Activated CD4-positive, alpha-beta T cell treated with anti-CD3 and anti-CD28 coated beads, Interleukin-2, amount 50 U/mL, for 1 hour (primary cell): ENCODE measurements around the gene RIOX2.

ENCODE experiments used
- DNase-seq: peaks from one replicate; pipeline ENCODE4 v3.0.0-alpha.2; 2020

The RIOX2 gene

DNA sequence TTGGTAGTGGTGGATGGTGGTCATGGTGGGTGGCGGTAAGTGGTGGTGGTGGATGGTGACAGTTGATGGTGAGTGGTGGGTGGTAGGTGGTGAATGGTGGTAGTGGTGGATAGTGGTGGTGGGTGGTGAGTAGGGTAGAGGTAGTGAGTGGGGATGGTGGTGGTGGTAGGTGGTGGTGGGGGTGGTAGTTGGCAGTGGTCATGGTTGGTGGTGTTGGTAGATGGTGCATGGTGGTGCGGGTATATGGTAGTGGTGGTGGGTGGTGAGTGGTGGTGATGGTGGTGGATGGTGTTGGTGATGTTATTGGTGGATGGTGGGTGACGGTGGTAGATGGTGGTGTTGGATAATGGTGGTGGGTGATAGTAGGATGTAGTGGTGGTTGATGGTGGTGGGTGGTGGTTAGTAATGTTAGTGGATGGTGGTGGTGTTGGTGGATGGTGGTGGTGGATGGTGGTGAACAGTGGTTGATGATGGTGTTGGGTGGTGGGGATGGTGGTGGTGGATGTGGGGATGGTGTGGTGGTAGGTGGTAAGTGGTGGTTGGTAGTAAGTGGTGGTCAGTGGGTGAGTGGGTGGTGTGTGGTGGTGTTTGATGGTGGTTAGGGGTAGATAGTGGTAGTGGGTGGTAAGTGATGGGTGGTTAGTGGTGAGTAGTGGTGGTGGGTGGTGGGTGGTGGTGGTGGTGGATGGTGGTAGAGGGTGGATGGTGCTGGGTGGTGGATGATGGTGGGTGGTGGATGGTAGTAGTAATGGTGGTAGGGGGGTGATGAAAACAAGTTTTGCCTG, 16.7 kb upstream of the RIOX2 start:
- DNase-seq = no peak

DNA sequence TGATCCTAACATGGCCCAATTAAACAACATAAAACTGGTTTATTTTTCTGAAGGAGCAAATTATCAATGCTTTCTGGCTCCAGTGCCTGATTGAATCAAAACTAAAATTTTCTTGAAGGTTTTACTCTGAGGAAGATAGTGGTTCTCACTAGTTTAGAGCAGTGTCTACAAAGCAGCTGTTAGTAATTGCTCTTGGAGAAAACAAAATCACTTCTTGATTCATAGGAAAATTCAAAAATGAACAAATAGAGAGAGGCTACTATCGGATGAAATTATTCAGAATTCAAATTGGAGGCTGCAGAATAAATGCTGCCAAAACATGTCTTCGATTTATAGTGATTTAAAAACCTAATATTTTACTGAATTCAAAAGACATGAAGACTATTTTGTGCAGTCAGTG, 15.1 kb upstream of the RIOX2 start:
- DNase-seq = no peak

DNA sequence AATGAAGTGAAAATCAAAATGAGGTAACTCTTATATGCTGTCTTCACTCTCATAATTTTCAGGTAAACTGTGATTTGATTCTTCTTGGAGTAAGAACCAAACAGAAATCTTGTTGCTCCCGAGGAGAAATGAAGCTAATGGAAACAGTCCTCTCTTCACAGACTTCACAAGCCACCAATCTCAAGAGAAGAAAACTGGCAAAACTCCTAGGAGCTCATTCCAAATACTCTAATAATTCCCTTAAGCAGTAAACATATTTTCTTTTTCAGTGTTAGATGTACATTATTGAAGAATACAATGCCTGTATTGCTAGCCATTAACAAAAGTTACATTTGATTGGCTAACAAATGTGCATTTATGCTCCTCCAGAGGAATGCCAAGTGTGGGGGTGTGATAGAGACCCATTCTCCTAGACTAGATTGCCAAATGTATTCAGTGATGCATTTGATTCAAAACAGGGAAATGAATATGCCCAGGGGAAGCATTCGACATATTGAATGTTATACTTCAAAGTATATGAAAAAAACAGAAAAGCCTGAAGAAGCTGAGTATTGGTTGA, 11.8 kb upstream of the RIOX2 start:
- no peak for DNase-seq

DNA sequence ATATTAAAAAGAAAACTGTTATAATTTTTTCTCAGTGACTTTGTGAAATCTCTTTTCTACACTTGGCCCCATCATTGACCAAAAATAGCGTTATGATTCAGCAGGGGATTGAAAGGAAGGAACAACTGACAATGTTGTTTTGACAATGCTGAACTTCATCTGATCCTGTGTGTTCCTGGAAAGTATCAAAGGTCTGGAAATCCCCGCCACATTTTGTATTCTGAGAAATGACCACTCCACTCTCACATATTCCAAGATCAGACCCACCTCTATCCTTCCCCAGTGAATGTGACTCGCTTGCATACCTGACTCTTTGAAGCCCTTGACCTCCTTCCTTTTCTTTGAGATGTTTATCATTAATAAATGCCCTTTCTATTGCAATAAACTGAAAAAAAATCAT, 9.7 kb upstream of the RIOX2 start:
- DNase-seq = no peak

DNA sequence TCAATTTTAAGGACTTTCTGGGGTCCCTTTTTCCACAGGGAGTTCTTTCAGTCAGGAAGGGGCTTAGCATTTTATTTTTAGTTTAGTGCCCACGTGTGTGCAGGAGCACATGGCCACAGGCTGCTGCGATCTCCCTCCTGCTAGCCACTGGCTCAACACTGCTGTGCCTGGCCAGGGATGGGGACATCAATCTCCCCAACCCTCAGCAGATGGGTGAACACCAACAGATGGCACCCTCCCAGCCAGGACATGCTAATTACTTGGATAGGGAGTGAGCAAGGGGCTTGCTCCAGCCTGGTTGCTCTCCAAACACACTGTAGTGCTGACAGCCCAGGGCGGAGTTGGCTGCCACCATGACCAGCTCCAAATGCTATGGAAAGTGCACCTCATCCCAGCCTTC, 7.4 kb upstream of the RIOX2 start:
- no peak for DNase-seq

DNA sequence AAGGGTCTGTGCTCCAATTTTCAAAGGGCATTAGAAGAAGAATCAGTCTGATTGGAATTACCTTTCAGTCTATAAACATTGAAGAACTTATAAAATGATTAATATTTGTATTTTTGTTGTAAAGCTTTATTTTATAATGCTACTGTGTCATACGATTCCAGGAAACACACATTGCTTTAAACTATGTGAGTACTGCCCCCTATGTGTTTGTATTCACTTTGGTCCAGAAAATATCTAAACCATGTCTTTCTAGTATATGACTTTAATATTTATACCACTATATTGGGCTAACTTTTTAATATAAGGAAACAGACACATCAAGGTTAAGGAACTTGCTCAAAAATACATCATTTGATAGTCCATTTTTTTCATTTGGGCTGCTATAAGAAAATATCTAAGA, 3.2 kb upstream of the RIOX2 start:
- DNase-seq = no peak

DNA sequence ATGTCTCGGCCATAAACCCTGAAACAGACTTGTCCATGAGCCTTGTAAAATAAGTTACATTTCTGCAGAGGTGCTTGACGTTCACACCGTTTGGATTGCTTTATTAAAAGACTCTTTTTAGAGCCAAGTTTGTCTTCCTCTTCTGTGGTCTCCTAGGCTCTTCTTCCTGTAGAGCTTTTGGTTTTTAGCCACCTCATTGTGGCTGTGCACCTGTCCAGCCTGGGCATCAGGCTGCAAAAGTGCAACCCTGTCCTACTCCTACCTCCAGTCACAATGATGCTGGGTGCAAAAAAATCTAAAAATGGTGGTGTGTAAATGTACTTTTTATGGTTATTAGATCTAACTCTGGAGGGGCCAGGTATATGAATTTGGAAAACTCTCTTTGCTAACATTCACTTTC, 2.8 kb upstream of the RIOX2 start:
- DNase-seq = no peak

DNA sequence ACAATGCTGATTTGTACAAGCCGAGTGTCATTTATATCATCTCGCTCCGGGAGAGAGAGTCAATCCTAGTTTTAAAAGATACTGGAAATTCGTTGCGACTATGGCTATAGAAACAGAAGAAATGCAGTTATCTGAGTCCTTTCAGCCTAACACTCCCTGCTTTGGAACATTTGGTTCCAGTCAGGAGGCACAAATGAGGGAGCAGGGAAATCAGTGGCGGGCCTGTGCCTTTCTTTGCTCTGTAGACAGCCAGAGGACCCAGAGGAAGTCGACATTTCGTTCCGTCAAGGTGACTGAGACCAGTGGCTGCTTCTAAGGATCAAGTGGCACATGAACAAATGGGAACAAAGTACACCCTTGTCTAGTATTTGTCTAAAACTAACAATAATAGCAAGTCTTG, 745 bp upstream of the RIOX2 start:
- no peak for DNase-seq

DNA sequence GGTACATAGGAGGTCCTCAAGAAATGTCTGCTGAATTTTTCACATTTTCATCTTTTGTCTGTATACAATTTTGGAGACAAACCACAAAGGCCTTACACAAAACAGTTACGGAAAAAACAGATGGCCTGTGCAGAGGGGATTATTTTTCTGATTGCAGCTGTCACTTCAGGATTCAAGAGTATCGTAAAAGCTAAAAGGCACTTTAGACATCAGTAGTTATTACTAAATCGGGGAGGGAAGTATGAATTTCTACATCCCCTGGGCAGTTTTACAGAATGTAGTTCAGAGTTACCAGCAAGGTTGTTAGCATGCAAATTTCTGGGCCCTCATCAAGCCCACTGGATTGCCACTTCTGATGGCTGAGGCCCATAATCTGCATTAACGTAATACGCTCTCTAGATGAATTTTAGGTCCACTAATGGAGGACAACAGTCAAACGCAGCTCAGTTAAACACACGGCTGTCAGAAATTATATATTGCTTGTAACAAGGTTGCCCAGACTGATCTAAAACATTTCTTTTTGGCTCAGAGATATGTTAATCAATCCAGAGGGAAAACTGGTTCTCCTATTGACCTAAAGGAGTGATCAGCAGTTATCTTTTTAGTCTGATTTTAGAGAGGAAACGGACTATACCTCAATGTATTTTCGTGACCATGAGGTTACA, 1.1 kb downstream of the RIOX2 start:
- no peak for DNase-seq

DNA sequence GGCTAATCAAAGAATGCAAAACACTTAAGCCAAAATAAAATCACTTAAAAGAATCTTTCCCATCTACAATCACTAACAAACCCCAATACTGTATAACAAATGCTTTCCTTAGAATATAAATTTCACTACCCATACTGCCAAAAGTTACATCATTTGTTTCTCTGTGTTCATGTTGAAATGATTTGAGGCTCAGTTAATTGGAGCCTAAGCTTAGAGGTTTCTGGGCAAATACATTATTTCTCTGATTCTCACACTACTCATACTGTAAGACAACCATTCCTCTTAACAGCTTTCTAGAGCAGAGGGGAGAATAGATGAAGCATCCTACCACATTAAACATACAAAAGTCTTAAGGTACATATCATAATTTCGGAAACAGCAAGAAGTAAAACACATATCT, 2.1 kb downstream of the RIOX2 start:
- no peak for DNase-seq

DNA sequence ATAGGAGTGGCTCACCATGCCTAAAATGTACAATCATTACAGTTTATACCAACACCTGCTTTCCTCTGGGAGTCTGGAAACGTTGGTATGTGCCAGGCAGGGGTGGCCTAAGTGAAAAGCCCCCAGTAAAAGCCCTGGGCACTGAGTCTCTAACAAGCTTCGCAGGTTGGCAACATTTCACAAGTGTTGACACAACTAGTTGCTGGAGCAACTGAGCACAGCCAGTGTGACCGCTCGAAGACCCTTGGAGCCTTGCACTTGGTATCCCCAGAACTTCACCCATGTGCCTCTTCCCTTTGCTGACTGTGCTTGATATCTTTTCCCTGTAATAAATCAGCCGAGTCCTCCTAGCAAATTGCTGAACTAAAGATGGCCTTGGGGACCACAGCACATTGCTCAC, 2.7 kb downstream of the RIOX2 start:
- no peak for DNase-seq

DNA sequence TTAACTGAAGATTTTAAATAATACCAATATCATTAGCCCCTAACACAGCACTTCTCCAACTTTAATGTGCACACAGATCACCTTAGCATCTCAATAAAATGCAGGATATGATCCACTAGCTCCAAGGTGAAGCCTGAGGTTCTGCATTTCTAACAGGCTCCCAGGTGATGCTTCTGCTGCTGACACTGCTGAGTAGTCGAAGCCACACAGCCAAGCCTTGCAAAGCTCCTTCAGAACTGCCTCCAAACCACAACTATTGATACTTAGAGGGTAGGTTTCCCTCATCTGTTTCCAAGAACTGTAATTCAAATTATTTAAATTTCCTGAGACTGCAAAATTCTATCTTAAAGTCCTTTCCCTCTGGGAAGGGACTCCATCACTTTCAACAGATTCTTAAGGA, 3.9 kb downstream of the RIOX2 start:
- no peak for DNase-seq

DNA sequence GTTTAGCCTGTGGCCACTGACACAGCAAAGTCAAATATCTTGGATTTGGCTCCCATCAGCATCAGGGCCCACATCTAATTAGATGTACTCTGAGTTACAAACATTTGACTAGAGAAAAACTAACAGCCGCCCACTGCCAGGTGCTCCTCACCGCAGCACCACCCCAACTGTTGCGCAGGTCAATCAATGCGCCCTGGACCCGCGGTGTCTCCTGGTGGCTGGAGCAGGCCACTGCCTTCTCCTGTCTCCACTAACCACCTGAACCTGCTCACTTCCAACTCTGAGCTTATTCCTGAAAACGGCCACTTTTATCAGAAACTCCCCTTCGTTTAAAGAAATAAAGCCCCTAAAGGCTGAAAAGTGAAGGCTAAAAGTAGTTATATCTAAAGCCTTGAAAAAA, 4.3 kb downstream of the RIOX2 start:
- DNase-seq = no peak

DNA sequence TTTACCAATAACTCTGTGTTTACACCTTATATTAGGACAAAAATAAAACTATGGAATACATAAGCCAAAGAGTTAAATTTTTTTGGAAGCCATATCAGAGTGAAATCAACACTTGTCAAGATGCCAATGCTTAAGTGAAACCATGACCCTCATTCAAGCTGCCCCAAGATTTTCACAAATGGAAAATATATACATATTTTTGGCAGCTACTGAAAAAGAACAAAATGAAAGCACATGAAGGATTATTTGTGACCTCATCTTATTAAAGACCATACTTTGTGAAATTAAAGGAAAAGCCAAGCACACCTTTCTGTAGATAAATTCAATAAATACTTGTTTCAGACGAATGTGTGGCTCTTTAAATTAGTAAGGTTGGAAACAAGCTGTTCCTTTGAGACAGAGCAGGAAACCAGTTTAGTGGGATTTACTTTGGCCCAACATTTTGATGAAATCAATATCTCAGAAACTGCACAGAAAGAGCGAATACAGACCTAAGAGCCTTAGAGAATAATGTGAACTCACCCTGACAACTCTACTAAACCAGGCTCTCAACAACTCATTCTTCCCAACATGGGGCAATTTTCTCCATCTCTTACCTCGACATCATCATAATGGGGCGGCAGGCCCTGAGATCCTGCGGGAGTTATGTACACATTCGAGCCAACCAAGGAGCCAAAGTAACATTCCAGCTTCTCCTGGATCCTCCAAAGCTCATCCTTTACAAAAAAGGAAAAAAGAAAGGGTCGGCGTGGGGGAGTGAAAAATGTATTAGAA, 11.1 kb downstream of the RIOX2 start:
- no peak for DNase-seq

DNA sequence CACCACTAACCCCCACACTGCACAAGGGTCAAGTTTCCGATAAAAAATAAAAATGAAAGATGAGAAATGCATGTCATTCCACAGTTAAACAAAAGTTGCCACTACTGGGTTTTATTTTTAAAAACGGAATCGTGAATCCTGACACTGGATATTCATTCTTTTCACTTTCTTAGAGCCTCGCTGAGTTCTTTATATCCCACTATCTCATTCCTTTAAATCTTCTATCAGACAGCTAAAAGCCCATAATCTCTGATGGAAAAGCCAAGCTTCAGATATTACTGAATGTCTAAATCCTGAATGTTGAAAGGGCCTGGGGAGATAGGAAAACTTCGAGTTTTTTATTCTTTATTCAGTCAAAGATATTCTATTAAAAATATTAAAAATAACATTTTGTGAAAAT, 11.7 kb downstream of the RIOX2 start:
- DNase-seq = no peak

DNA sequence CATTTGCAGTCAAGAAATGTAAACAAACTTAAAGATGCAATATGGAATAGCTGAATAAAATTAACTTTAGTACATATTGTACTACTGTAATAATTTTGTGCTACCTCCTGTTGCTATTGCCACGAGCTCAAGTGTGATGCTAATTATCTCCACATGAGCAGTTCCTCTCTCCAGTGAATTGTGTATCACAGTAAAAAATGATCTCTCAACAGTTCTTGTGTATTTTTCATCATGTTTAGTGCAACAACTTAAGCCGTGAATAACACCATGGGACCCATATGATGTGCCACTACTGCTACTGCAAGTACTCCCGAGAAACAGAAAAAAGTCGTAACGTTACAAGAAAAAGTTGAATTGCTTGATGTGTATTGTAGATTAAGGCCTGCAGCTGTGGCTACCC, 12.4 kb downstream of the RIOX2 start:
- DNase-seq = no peak

DNA sequence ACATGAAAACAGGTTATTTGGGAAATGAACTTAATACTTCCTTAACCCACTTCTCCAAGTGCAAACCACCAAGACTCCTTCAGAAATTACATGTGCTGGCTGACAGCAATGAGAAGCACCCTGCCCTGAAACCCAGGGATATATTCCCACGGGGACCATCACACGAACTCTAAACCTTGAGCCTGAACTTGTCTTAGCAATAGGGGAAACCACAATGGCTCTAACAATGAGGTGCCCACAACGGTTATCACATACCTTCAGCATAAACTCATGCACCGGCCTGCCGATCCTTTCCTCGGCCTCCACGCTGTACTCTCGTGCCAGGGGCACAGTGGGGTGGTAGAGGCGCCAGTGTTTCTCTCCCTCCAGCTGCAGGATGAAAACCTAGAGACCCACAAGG, 13.4 kb downstream of the RIOX2 start:
- no peak for DNase-seq

DNA sequence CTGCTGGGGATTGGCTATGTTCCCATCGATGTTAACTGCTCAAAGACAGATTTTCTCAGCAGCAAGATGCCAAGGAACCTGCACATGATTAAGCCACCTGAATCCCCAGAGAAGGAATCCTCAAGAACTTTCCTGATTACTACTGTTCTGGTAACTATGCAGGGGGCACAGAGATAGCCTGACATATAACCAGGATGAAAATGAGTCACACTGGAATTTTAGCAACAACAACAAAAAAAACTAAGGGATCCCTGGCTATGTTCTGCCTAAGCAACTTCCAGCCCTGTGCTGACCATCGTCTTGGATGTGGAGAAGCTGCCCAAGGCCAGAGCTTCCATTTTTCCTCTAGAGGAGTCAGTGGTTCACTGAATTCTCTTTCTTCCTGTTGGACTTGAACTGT, 13.8 kb downstream of the RIOX2 start:
- DNase-seq = no peak

DNA sequence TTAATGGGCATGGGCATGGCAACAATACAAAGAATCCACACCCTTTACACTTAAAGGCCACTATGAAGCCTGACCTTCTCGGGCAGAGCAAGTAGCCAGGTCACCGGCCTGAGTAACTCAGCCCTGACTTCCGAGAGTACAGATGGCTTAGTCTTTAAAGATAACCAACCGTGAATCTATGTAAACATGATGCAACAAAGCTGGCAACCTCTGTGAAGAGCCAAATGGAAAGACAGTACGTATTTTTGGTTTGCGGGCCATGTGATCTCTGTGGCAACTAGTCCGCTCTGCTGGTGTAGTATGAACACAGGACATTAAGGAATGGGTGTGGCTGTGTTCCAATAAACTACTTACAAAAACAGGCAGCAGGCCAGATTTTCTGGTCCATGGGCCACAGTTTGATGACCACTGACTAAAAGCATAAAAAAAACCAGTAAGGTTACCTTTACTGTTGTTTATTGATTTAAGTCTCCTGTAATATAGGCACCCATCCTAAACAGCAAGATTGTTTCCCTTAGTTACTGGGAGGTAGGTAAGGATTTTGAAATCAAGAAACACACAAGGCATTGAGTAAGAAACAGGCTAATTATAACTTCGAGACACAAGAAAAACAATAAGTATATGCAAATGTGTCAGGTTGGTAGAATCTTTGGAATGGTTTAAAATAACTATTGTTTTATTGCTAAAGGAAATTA, 14.5 kb downstream of the RIOX2 start:
- no peak for DNase-seq

DNA sequence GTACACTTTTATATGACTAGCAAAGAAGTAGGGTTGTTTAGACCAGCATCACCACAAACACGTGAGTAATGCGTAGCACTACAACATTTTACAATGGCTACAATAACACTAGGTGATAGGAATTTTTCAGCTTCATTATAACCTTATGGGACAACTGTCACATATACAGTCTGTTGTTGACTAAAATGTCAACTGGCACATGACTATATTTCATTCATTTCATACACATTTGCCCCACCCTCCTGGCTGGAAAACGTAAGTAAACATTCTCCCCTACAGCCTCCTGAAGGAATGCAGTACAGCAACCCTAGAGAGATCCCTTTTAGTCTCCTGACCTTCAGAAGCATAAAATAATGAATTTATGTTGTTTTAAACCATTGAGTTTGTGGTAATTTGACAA, 16.2 kb downstream of the RIOX2 start:
- no peak for DNase-seq

DNA sequence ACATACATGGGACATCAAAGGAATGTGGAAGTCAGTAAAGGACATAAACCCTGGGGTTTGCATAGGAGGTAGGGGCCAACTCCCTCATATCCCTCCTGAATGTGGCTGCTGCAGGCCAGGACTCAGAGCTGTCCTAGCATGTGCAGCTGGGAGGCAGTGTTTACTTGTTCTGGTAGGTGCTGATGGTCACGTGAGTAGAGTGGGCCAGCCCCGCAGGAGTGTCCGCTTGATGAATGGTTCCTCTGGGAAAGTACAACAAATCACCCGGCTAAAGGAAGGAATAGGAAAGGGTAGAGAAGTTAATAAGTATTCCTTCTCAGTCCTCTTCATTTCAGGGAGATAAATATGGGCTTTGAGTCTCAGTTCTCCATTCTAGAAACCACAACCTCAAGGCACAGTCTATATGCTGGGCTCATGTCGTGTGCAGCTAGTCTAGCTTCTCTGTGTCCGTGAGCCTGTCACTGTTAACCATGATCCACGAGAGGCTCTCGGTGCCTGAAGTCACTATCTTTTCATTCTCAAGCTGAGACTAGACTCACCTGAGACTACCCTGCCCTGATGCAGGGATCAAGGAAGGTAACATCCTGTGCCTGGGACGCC, 17.9 kb downstream of the RIOX2 start:
- no peak for DNase-seq

DNA sequence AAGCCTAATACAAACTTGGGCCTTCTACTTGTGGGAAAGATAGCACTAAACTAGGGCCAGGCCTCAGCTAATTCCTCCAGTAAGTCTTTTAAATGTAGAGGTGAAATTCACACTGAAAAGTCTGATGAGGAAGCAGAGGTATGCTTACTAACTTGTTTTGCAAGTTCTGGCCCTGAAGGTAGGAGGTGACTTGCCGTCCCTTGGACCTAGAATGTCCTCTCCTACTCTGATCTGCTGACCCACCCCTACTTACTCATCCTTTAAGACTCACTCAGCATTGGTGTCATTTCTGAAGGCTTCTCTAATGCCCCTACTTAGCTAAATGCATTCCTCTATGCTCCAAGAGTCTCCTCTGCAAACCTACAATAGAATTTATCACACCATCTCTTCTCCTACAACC, 19.4 kb downstream of the RIOX2 start:
- DNase-seq = no peak

DNA sequence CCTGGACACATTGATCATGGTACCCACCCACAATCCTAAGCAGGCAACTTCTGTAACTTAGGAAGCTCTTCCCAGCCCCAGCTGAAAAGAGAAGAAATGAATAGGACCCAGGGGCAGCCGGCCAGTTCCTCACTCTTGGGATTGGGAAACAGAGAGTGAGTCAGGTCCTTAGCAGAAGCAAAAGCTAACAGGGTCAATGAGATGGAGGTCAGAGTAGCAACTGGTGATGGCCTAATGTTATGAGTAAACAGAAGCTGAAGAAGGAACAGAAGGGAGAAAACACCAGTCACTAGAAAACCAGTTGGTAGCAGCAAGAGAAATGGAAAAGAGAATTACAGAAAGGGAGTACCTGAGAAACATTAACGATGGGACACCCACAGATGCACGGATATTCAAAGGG, 20.0 kb downstream of the RIOX2 start:
- no peak for DNase-seq
